HK-2 (cell line): ENCODE results near the gene FCER2.
A peak's percentile ranks its signal among the peaks of the same experiment; 100 is the strongest.

Experiments used
- DNase-seq: peaks from one replicate; pipeline ENCODE4 v3.0.0-alpha.2; 2018; ENCODE audit not compliant: unreplicated experiment

Gene FCER2

DNA sequence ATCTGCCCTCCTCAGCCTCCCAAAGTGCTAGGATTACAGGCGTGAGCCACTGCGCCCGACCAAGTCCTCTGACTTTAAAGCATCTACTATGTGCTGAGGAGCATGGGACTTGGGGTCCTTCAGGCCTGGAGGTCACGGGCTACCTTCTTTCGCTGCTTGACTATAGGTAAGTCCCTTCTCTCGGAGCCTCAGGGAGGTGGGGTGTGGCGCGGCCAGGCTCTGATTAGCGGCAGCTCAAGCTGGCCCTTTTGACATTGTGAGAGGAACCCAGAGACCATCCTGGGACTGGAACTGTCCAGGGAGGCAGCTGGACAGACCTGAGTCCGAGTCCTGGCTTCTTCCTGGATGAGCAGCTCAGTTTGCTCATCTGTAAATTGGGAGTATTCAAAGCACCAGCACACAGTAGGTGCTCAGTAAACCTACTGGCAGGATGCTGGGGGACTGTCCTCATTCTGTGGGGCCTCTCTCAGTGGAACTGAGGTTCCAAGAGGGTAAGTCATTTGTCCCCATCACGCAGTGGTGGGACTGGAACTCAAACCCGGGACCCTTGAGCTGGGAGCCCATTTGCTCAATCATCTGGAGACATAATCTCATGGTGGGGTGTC, 780 bp downstream of the FCER2 start:
- DNase-seq: no peak

DNA sequence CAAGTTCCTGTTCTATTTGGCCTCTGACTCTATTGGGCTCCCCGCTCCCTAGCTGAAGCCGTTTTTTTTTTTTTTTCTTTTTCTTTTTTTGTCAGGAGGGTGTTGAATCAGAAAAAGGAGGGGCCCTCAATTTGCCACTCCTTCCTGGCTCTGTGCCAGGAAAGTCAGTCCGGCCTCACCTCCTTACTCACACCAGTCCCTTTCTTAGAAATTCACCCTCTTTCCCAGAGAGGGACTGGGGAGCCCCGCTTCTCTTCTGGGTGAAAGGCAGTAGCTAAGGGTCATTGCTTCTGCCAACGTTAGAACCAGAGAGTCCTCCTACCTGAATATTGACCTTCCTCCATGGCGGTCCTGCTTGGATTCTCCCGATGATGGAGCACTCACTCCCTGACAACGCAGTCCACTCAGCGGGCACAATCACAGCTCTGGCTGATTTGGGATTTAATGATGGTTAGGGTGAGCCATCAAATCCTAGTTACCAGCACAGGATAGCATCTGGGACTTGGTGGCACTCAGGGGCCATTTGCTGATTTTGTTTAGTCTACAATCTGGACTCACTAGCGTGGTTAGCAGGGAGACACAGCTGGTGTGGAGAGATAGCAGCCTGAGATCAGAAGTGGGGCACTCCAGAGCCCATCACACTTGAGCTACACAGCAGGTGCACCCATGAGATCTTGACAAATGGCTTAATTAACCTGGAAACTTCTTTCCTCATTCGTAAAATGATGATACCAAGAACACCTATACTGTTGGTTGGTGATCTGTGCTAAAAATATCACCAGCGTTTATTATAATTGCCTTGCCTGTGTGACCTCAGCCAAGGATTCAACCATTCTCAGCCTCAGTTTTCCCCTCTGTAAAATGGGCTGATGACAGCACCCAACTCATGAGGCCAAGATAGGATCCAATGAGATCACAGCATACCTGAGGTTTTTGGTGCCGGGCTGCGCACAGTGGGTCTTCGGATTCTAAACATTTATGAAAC, 2.2 kb downstream of the FCER2 start:
- no peak for DNase-seq

DNA sequence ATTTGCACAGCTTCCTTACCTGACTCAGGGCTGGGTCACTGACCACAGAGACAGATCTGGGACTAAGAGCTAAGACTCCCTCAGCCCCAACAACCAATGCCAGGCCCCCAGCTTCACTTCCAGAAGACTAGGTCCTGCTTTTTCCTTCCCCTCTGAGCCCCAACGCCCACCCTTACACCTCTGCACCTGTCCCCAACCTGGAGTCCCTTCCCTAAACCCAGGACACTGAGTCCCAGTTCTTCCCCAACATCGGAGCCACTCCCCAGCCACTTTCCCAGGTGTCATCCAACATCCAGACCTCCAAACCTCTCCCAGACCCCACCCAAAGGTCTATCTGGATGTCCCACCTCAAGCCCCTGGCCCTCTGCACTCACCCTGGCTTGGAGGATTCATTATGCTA, 2.9 kb downstream of the FCER2 start:
- DNase-seq: no peak

GRCh38 chr19:7698583-7698982, 3.3 kb downstream of the FCER2 start:
- DNase-seq: no peak

DNA sequence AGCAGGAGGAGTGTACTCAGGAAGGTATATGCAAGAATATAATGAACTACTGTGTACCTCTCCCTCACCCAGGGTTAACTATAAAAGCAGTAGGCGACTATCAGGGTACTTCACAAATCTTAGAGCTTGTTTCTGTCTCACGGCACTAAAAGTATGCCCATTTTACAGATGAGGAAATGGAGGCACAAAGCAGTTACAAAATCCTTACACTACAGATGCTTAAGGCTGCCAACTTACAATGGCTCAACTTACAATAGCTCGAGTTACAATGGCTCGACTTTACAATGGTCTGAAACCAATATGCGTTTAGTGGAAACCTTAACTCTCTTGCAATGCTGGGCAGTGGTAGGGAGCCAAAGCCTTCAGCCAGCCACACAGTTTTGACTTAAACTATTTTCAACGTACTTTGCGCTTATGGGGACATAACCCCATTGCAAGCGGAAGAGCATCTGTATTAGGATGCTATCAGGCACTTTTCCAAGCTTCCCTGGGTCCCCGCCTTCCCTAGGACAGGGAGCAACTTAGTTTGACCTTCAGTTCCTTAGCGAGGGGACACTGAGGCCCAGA, 4.1 kb downstream of the FCER2 start:
- no peak for DNase-seq

DNA sequence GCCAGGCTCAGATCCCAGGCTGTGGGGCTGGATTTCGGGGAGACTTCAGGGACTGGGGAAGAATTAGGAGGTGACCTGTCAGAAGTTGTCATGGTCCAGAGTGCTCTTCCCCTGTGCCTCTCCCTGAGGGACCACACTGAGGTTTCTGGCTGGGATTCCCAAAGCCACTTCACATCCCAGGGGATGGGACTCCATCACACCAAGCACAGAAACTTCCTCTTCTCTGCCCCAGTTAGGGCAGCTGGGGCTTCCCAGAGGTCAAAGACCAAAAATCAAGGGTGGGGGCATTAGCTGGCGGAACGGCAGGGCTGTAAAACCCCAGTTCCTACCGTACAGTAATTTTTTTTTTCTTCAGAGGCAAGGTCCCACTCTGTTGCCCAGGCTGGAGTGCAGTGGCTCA, 7.4 kb downstream of the FCER2 start:
- DNase-seq: no peak

GRCh38 chr19:7692417-7693088, 9.4 kb downstream of the FCER2 start:
- no peak for DNase-seq

DNA sequence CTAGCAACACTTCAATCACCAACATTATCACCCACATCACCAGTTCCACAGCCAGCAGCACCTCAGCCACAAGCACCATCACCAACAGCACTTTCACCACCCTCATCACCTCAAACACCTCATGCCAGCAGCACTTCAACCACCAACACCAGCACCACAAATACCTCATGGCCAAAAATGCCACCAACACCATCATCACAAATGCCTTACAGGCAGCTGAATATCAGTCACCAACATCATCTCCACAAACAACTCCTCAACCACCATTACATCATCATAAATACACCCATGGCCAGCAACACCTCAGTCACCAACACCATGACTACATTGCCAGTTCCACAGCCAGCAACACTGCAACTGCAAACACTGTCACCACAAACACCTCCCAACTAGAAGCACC, 10.4 kb downstream of the FCER2 start:
- DNase-seq: no peak

DNA sequence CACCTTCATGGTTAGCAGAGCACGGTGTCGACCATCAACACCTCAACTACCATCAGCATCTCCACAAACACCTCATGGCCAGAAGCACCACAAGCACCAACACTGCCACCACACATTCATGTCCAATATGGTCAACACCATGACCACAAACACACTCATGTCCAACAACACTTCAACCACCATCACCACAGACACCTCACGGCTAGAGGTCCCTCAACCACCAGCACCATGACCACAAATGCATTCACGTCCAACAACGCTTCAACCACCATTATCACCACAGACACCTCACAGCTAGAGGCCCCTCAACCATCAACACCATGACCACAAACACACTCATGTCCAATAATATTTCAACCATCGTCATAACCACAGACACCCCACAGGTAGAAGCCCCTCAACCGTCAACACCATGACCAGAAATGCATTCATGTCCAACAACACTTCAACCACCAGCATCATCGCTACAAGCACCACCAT, 11.1 kb downstream of the FCER2 start:
- no peak for DNase-seq

DNA sequence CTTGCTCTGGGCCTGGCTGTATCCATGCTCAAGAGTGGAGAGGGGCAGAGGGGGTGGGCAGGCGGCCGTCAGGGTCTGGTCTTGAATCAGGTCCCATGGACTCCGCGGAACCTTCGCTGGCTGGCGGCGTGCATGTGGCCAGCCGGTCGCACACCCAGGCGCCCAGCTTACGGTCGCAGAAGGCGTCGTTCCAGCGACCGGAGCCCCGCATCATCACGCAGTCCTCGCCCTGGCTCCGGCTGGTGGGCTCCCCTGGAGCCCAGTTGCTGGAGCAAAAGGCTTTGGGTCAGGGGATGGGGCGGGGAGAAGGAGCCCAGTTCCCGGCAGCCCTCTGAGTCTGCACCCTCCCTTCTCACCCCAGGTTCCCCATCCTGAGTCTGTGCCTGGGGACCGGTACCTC, 12.8 kb downstream of the FCER2 start:
- DNase-seq: no peak

DNA sequence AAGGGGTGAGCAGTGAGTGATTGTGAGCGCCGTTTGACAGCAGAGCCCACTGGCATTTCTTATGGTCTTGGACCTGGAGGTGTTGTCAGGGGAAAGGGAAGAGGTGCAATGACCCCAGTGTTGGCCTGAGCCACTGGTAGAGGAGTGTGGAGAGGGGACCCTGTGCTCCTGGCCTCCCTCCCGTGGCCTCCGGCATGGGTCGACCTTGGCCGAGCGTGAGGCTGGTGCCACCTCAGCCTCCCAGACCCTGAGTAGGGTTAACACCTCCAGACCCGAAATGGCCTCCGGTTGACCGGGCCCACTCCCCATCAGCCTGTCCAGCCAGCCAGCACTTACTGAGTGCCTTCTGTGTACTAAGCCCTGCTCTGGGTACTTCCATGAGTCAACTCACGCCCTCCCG, 14.8 kb downstream of the FCER2 start:
- DNase-seq: no peak

DNA sequence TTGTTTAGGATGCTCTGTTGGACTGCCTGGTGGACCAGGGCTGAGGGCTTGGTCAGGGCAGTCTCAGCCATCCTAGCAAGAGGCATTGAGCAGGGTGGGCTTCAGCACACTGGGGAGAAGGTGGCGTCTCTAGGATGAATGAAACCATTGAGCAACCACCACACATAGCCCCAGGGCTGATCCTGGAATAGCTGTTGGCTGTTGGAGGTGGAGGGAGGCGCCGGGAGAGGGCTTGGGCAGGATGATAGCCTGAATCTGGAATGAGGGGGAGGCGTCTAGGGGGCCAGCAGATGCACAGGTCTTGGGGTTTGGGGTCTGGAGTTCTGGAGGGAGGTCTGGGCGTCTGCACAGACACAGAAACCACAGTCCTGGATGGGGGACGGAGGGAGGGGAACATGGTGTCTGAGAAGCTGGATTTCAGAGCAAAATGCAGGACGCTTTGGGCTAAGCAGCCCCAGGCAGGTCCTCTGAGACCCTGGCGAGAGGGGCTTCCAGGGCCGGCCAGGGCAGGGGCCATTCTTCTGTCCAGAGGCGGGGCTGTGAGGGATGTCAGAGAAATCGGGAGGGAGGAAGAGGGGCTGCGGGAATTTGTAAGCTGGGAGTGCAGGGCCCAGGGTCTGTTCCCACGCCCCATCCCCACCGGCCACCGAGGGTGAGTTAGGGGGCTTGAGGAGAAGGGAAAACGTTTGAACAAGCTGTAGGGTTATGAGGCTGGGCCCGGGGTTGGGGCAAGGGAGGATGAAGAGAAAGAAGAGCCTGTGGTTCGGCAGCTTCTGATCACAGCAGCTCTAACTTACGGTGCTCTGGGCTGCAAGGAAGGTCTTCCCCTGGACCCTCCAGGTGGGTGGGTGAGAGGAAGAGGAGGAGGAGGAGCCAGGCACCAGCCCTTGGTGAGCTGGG, 16.1 kb downstream of the FCER2 start:
- DNase-seq: no peak

DNA sequence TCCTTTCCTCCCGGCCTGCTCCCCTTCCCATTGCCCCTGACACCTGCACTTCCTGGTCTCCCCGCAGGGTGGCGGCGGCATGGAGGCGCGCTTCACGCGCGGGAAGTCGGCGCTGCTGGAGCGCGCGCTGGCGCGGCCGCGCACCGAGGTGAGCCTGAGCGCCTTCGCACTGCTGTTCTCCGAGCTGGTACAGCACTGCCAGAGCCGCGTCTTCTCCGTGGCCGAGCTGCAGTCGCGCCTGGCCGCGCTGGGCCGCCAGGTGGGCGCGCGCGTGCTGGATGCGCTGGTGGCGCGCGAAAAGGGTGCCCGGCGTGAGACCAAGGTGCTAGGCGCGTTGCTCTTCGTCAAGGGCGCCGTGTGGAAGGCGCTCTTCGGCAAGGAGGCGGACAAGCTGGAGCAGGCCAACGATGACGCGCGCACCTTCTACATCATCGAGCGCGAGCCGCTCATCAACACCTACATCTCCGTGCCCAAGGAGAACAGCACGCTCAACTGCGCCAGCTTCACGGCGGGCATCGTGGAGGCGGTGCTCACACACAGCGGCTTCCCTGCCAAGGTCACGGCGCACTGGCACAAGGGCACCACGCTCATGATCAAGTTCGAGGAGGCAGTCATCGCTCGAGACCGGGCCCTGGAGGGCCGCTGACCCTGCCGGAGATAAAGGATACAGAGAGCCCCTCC, 19.6 kb downstream of the FCER2 start:
- no peak for DNase-seq

GRCh38 chr19:7681340-7682174, 20.4 kb downstream of the FCER2 start:
- peak; percentile 38 for DNase-seq

DNA sequence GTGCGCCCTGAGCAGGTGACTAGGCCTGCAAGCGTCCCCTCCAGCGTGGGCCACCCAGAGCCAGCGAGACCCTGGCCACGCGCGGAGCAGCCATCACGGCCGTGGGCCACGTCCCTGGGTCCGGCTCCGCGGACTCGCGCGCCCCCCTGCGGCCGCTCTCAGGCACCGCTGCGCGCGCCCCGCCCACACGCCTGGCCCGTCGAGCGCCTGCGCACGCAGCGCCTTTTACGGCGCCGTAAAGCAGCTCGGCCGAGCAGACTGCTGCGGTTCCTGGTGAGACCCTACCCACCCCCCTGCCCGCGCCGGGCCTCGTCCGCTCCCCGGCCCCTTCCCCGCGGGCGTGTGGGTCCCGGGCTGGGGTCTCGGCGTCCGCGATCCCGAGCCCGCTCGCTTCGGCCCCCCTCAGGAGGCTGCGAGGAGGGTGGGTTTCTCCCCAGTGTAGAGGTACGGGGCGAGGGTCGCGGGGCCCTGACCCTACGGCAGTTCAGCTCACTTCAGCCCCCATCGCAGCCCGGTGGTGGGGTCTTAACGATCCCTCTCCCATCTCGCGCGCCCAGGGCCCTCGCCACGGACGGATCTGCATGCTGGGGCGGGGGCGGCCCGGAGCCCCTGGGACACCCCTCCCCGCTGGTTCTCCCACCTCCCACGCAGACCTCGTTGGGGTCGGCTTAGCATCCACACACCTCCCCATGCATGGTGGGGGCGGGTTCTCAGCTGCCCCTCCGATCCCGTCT, 21.2 kb downstream of the FCER2 start, which contains the start of gene TRAPPC5:
Gene TRAPPC5 (plus strand): TSS at position 228 of the 734 bp plus-strand sequence. CDS start 1,421 bp downstream, outside the sequence.
- DNase-seq: peak; percentile 81

DNA sequence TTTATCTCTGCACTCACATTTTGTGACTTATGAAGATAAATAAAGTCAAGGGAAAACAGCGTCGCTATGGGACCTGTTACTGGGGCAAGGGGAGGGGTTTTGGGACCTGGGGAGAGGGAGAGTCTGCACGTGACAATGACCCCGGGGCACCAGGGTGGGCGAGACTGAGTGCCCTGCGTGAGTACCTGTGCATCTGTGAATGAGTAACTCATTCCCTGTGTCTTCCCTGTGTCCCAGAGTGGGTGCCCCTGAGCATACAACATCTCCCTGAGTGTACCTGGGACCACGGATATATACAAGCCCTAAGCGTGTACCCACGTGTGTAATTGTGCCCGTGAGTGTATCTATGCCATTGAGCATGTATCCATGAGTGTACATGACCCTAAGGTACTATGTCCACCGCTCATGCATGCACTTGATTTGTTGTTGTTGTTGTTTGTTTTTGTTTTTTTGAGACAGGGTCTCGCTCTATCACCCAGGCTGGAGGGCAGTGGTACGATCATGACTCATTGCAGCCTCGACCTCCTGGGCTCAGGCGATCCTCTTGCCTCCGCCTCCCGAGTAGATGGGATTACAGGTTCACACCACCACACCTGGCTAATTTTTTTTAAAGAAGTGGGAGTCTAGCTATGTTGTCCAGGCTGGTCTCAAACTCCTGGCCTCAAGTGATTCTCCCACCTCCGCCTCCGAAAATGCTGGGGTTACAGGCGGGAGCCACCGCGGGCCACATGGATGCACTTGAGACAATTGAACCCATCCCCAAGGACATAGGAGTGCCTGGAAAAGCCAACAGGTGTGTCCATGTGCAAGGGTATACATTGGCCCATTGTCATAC, 21.9 kb downstream of the FCER2 start:
- no peak for DNase-seq

DNA sequence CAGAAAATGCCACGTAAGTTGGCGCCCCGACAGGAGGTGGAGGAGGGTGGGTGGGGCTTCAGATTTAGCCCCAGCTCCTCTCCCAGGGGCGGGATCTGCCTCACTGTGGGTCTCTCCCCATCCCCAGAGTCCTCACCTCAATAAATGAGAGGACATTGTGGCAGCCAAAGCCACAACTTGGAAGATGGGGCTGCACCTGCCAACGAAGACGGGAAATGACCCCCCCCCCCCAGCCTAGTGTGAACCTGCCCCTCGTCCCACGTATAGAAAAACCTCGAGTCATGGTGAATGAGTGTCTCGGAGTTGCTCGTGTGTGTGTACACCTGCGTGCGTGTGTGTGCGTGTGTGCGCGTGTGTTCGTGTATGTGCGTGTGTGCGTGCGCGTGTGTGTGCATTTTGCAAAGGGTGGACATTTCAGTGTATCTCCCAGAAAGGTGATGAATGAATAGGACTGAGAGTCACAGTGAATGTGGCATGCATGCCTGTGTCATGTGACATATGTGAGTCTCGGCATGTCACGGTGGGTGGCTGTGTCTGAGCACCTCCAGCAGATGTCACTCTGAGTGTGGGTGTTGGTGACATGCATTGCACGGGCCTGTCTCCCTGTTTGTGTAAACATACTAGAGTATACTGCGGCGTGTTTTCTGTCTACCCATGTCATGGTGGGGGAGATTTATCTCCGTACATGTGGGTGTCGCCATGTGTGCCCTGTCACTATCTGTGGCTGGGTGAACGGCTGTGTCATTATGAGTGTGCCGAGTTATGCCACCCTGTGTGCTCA, 22.8 kb downstream of the FCER2 start:
- no peak for DNase-seq
